HG03575 (cell line): ENCODE measurements around the gene ULK4.
A peak's percentile ranks its signal among the peaks of the same experiment; 100 is the strongest.

Experiments used
- ATAC-seq: cut with Tn5 transposase; IDR thresholded peaks from one replicate; pipeline ENCODE4 v1.9.1; 2021; ENCODE audit not compliant: unreplicated experiment, insufficient number of reproducible peaks, low FRiP score; ENCODE audit errors: extremely low read depth

The ULK4 gene

GRCh38 chr3:41208507-41209220, 753.2 kb downstream of the ULK4 start:
- no peak for ATAC-seq

- ATAC-seq: no peak
These were observed 754.5 kb downstream of the ULK4 start for GRCh38 chr3:41207355-41207754.

GRCh38 chr3:41205591-41205990, 756.3 kb downstream of the ULK4 start:
- no peak for ATAC-seq

GRCh38 chr3:41204369-41204768, 757.5 kb downstream of the ULK4 start:
- ATAC-seq: no peak

- no peak for ATAC-seq
These were observed 759.0 kb downstream of the ULK4 start for GRCh38 chr3:41202834-41203345.

GRCh38 chr3:41202075-41202833, 759.6 kb downstream of the ULK4 start:
- ATAC-seq: no peak

- ATAC-seq: no peak
These were observed 761.3 kb downstream of the ULK4 start for GRCh38 chr3:41200669-41201021.

GRCh38 chr3:41199866-41200668, 761.8 kb downstream of the ULK4 start:
- ATAC-seq: no peak

GRCh38 chr3:41198950-41199865, 762.7 kb downstream of the ULK4 start, which contains the start of gene CTNNB1:
Gene CTNNB1 (plus strand): TSS chr3:41199505. CDS start chr3:41224069, 24,564 bp downstream.
- peak; percentile 52 for ATAC-seq

GRCh38 chr3:41198526-41198925, 763.4 kb downstream of the ULK4 start:
- no peak for ATAC-seq

GRCh38 chr3:41198046-41198445, 763.9 kb downstream of the ULK4 start:
- ATAC-seq: no peak
